HepG2 (cell line): ENCODE results near the gene CAMTA1. TPM values are rescaled to one million over a fixed set of nuclear protein-coding genes. Genes with fewer than 3 reads are reported as not detected.
A peak's percentile ranks its signal among the peaks of the same experiment; 100 is the strongest.

Source experiments
- ATAC-seq: fragments of 200-7000 bp; cut with Tn5 transposase; 3 replicates; pipeline ENCODE4 v1.9.1; 2020; ENCODE audit warnings: mild to moderate bottlenecking, moderate library complexity
- BruUV-seq: library from RNA; stranded (reverse); fragments of 400-500 nt; replicated peaks from 2 replicates; lab custom pipeline; 2021; lab: Mats Ljungman, UMichigan
- CTCF ChIA-PET: fragments of 300-600 bp; formaldehyde crosslinking; extraction: SDS; loops from one replicate; lab custom pipeline; 2021; ENCODE audit warnings: low total read pairs, inconsistent platforms, low intra/inter-chr PET ratio; lab: Yijun Ruan, JAX
- POLR2A ChIA-PET: fragments of 350-600 bp; sonication (Branson Sonifier 250); formaldehyde crosslinking; loops from one replicate; lab custom pipeline; 2020; ENCODE audit warnings: antibody characterized with exemption, inconsistent platforms; lab: Yijun Ruan, JAX
- DNase-seq: peaks from one replicate; pipeline ENCODE4 v3.0.0-alpha.2; 2015; ENCODE audit warnings: low spot score
- FAIRE-seq: peaks from 3 replicates; lab custom pipeline; 2011; peaks lifted over from hg19 to GRCh38; lab: Jason Lieb, UNC
- H2AFZ ChIP-seq: one replicate; pipeline ENCODE4 v1.6.1; 2011; ENCODE audit warnings: low read length, inconsistent platforms
- H3K27ac ChIP-seq: fragments of 300-600 bp; 3 replicates; pipeline ENCODE4 v1.8.0; 2011; ENCODE audit warnings: mixed run types, mild to moderate bottlenecking, mixed read lengths, low read length, inconsistent platforms; ENCODE audit not compliant: insufficient read depth; ENCODE audit errors: extremely low read length
- H3K27me3 ChIP-seq, 2 experiments: fragments of 200-600 bp in 1 of 2; 2 replicates in 1 of 2; 3 replicates in 1 of 2; pipeline versions ENCODE4 v1.6.0 to v1.8.0; 2011; ENCODE audit warnings: low read length in 2 of 2, mild to moderate bottlenecking in 2 of 2, moderate library complexity in 2 of 2, inconsistent platforms in 1 of 2; ENCODE audit not compliant: insufficient read depth in 2 of 2, control insufficient read depth in 1 of 2
- H3K36me3 ChIP-seq, 2 experiments: fragments of 200-600 bp in 1 of 2; replicated peaks in 1 of 2; 2 replicates in 1 of 2; 3 replicates in 1 of 2; pipeline versions ENCODE4 v1.5.1 to v1.8.0; 2011; ENCODE audit warnings: low read length in 2 of 2, inconsistent platforms in 1 of 2; ENCODE audit not compliant: insufficient read depth in 2 of 2, control insufficient read depth in 1 of 2
- H3K4me1 ChIP-seq: 2 replicates; pipeline ENCODE4 v1.5.1; 2012; ENCODE audit warnings: low read length, inconsistent platforms; ENCODE audit not compliant: insufficient read depth
- H3K4me2 ChIP-seq: 2 replicates; pipeline ENCODE4 v1.6.0; 2011; ENCODE audit warnings: low read depth, low read length, inconsistent platforms
- H3K4me3 ChIP-seq, 3 experiments: fragments of 200-600 bp in 1 of 3; sonication (generic), shearing (Covaris generic) in 1 of 3; replicated peaks in 1 of 3; 2 replicates each; pipeline ENCODE4 v1.5.1; 2011 to 2016; ENCODE audit warnings: low read length in 3 of 3, inconsistent platforms in 2 of 3, low read depth in 2 of 3, mild to moderate bottlenecking in 2 of 3, control low read depth in 1 of 3, mixed read lengths in 1 of 3; ENCODE audit not compliant: insufficient read depth in 1 of 3
- H3K79me2 ChIP-seq: one replicate; pipeline ENCODE4 v1.6.1; 2011; ENCODE audit warnings: low read length, inconsistent platforms; ENCODE audit not compliant: insufficient read depth
- H3K9ac ChIP-seq: 2 replicates; pipeline ENCODE4 v1.6.0; 2011; ENCODE audit warnings: mild to moderate bottlenecking, low read depth, low read length, inconsistent platforms; ENCODE audit not compliant: insufficient read depth
- H3K9me3 ChIP-seq: 2 replicates; pipeline ENCODE4 v1.5.1; 2012; ENCODE audit warnings: mild to moderate bottlenecking, low read length
- H4K20me1 ChIP-seq: 2 replicates; pipeline ENCODE4 v1.6.0; 2011; ENCODE audit warnings: inconsistent platforms, mild to moderate bottlenecking, low read length, moderate library complexity; ENCODE audit not compliant: insufficient read depth
- AKAP8 ChIP-seq: sonication (generic); formaldehyde crosslinking; IDR thresholded peaks from 2 replicates; pipeline ENCODE4 v1.5.1; 2020; ENCODE audit warnings: mild to moderate bottlenecking, missing genetic modification reagents
- FOSL1 ChIP-seq: sonication (generic); formaldehyde crosslinking; IDR thresholded peaks from 2 replicates; pipeline ENCODE4 v1.9.0; 2021; ENCODE audit warnings: missing genetic modification reagents, borderline replicate concordance
- FOSL2 ChIP-seq: sonication (generic); formaldehyde crosslinking; IDR thresholded peaks from 2 replicates; pipeline ENCODE4 v1.4.0; 2020; ENCODE audit warnings: missing genetic modification reagents
- MAFF ChIP-seq: IDR thresholded peaks from 2 replicates; pipeline ENCODE4 v1.6.1; 2011; ENCODE audit warnings: low read depth, low read length, improper control_type of control experiment
- MEIS1 ChIP-seq: sonication (generic); formaldehyde crosslinking; IDR thresholded peaks from 2 replicates; pipeline ENCODE4 v1.9.0; 2021; ENCODE audit warnings: mild to moderate bottlenecking, missing genetic modification reagents, moderate library complexity, borderline replicate concordance
- RNF2 ChIP-seq: fragments of 450-650 bp; conservative IDR thresholded peaks from 2 replicates; pipeline ENCODE4 v1.6.1; 2016; ENCODE audit warnings: low read depth
- ZNF280B ChIP-seq: sonication (generic); formaldehyde crosslinking; IDR thresholded peaks from 2 replicates; pipeline ENCODE4 v1.5.0; 2020; ENCODE audit warnings: missing genetic modification reagents, mild to moderate bottlenecking, borderline replicate concordance
- ZNF451 ChIP-seq: sonication (generic); formaldehyde crosslinking; IDR thresholded peaks from 2 replicates; pipeline ENCODE4 v1.5.0; 2020; ENCODE audit warnings: mild to moderate bottlenecking, missing genetic modification reagents
- WGBS: methylation state at CpG from one replicate; pipeline ENCODE4 v1.1.6; 2017; ENCODE audit warnings: low lambda C conversion rate; 5-methylcytosine and 5-hydroxymethylcytosine counted together
- in situ Hi-C: cut with HindIII; loops from 2 replicates; pipeline ENCODE4 v1.10.0; 2017; ENCODE audit warnings: low pct_unique_long_range_greater_than_20kb; ENCODE audit not compliant: extremely low pct_ligation_motif_present
- intact Hi-C: fragments of 100-400 bp; cut with micrococcal nuclease; formaldehyde crosslinking; loops from one replicate; pipeline ENCODE4 v1.10.0; 2022; ENCODE audit not compliant: unreplicated experiment
- polyA plus RNA-seq, 8 experiments: library from polyadenylated mRNA; depleted of rRNA in 3 of 8; stranded (reverse) in 7 of 8; unstranded in 1 of 8; fragments of >200 nt; fragmentation: Illumina TruSeq in 4 of 8; extraction: Trizol in 4 of 8; gene quantifications; 2 replicates each; pipeline versions ENCODE4 v1.2.1 to v1.2.3, GENCODE V29; 2011 to 2016; ENCODE audit warnings: low read depth in 4 of 8, missing spikeins in 1 of 8, mixed read lengths in 1 of 8; ENCODE audit not compliant: insufficient read depth in 1 of 8
- total RNA-seq, 5 experiments: library from RNA; depleted of rRNA; stranded (reverse); fragments of >200 nt; fragmentation: Illumina TruSeq; extraction: Trizol; gene quantifications; 2 replicates each; pipeline ENCODE4 v1.2.3, GENCODE V29; 2016; ENCODE audit warnings: low read depth in 1 of 5
- TF ChIP-seq, protein P1 (sequence below): IDR thresholded peaks from 2 replicates; pipeline ENCODE4 v1.6.1; 2012; ENCODE audit warnings: inconsistent platforms
- TF ChIP-seq, protein P2 (sequence below): IDR thresholded peaks from 2 replicates; pipeline ENCODE4 v1.6.1; 2016

The CAMTA1 gene
- total and polyA plus RNA-seq, 2 of the 13 experiments (the other 11 are each of a cell fraction or from before 2014, with no cell fraction given): 25.0 to 36.4 TPM

DNA sequence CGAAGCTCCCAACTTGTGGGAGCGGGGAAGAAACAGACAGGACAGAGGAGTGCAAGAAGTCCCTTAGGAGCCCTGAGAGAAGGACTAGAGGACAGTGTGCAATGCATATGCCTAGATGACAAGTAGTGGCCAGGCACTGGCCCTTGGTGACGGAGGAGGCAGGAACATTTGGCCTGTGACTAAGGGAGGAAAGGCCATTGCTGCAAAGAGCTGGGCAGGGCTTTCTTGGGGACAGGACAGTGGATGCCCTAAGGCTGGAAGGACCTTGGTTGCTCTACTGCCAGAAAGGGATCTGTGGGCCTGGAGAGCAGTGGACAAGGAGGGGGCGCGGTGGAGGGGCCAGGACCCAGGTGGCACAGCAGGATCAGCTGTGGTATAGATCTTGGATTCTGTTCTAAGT lies 481.3 kb downstream of the CAMTA1 start:
- no peak overlapping the region for H3K9ac ChIP-seq
- no peaks in the 10 kb centered on the region for H3K36me3 ChIP-seq
- peak overlapping the region; percentile 34; the same call in 1 of the 2 replicates for H3K4me2 ChIP-seq
- no peaks in the 10 kb centered on the region for H3K79me2 ChIP-seq
- BruUV-seq: no TSS peak
- in situ Hi-C loops (no loop called here), intact Hi-C loops (no loop called here)
- peak; percentile 41 for ATAC-seq
- no peaks in the 10 kb centered on the region for H4K20me1 ChIP-seq
- no peak for DNase-seq
- H3K4me1 ChIP-seq: peaks cover 19% of the 10 kb centered on the region
- no peak overlapping the region for H3K4me3 ChIP-seq
- H3K9me3 ChIP-seq: peaks cover 16% of the 10 kb centered on the region
- no peak for FAIRE-seq
- H3K27me3 ChIP-seq: peaks cover 0 to 4% of the 10 kb centered on the region in 2 experiments; a peak in 2 of 5 replicates
- no peak overlapping the region for H2AFZ ChIP-seq
- TF ChIP-seq ZNF451 (CRISPR knock-in tag): no peak
- TF ChIP-seq AKAP8 (CRISPR knock-in tag): no peak
- TF ChIP-seq MAFF: no peak
- TF ChIP-seq, protein P1, sequence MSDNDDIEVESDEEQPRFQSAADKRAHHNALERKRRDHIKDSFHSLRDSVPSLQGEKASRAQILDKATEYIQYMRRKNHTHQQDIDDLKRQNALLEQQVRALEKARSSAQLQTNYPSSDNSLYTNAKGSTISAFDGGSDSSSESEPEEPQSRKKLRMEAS: no peak
- TF ChIP-seq ZNF280B (CRISPR knock-in tag): no peak
- TF ChIP-seq FOSL1 (CRISPR knock-in tag): no peak
- 59% methylated on average over 5 of the region's 5 CpGs for WGBS
- ChIA-PET CTCF (no interaction called here), POLR2A (no interaction called here)
- H3K27ac ChIP-seq: no peak overlapping the region

GRCh38 chr1:7267493-7267892 lies 482.2 kb downstream of the CAMTA1 start:
- Histone ChIP-seq H3K9ac (no peak overlapping the region), H3K36me3 (no peaks in the 10 kb centered on the region), H3K79me2 (no peaks in the 10 kb centered on the region), H2AFZ (no peak overlapping the region), H3K27me3 (peaks cover 0 to 4% of the 10 kb centered on the region in 2 experiments; a peak in 2 of 5 replicates), H3K4me1 (peaks cover 19% of the 10 kb centered on the region), H3K9me3 (peaks cover 16% of the 10 kb centered on the region), H3K4me2 (no peak overlapping the region), H3K4me3 (no peak overlapping the region), H4K20me1 (no peaks in the 10 kb centered on the region), H3K27ac (no peak overlapping the region)
- DNase-seq: peak; percentile 8
- POLR2A ChIA-PET: no interaction called here
- no TSS peak for BruUV-seq
- TF ChIP-seq, protein P2, sequence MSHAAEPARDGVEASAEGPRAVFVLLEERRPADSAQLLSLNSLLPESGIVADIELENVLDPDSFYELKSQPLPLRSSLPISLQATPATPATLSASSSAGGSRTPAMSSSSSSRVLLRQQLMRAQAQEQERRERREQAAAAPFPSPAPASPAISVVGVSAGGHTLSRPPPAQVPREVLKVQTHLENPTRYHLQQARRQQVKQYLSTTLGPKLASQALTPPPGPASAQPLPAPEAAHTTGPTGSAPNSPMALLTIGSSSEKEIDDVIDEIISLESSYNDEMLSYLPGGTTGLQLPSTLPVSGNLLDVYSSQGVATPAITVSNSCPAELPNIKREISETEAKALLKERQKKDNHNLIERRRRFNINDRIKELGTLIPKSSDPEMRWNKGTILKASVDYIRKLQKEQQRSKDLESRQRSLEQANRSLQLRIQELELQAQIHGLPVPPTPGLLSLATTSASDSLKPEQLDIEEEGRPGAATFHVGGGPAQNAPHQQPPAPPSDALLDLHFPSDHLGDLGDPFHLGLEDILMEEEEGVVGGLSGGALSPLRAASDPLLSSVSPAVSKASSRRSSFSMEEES (CRISPR knock-in tag): peak; percentile 36; the same call in 1 of the 2 replicates
- TF ChIP-seq FOSL2 (peak; percentile 76), MEIS1 (CRISPR knock-in tag) (no peak), RNF2 (no peak)
- FAIRE-seq: no peak
- in situ Hi-C loops: no loop called here
- CTCF ChIA-PET: no interaction called here
- no peak for ATAC-seq
- intact Hi-C loops: no loop called here
